Lower leg skin (tissue), 4 donors: ENCODE measurements around the gene UPK3A. TPM values are rescaled to one million over a fixed set of nuclear protein-coding genes. Genes with fewer than 3 reads are reported as not detected.
"Not testable (repeated sequence)": the region's sequence is repeated elsewhere in the genome, so short reads cannot be mapped to it uniquely, and the experiment has no call there.

Experiments used
- DNase-seq, 2 donors: peaks; one replicate each; pipeline ENCODE4 v3.0.0-alpha.2; 2019; ENCODE audit warnings: low spot score in 2 of 2
- H3K4me3 ChIP-seq: fragments of 200-600 bp; sonication (generic); 2 replicates; pipeline ENCODE4 v1.5.1; 2017; ENCODE audit warnings: mild to moderate bottlenecking, low read depth; ENCODE audit not compliant: poor library complexity, severe bottlenecking
- POLR2A ChIP-seq, 2 donors: fragments of 450-650 bp; IDR thresholded peaks; one replicate each; pipeline ENCODE4 v1.6.1; 2016 to 2017; ENCODE audit warnings: antibody characterized with exemption in 2 of 2, mild to moderate bottlenecking in 1 of 2, moderate library complexity in 1 of 2
- WGBS, 2 donors: methylation state at CpG; one replicate each; pipeline ENCODE4 v1.1.5; 2018; 5-methylcytosine and 5-hydroxymethylcytosine counted together
- intact Hi-C: fragments of 100-400 bp; cut with DNase I; formaldehyde crosslinking; loops from one replicate; pipeline ENCODE4 v1.15.0; 2023; ENCODE audit warnings: low total_unique reads
- total RNA-seq, 4 donors: library from RNA; depleted of rRNA; stranded (reverse); fragments of >200 nt; gene quantifications; one replicate each; pipeline ENCODE4 v1.1.0, GENCODE V29; 2016
- TF ChIP-seq, protein P1 (sequence below), 3 donors: fragments of 450-650 bp; IDR thresholded peaks; one replicate each; pipeline ENCODE4 v1.5.1; 2016; ENCODE audit warnings: antibody characterized with exemption in 3 of 3, mild to moderate bottlenecking in 3 of 3, moderate library complexity in 2 of 3

UPK3A gene
- total RNA-seq, 4 donors from 2014 or later = 0.49 TPM; not detected in 3

- WGBS, 2 donors = 32 to 38% methylated on average over 18 of the region's 18 CpGs
- no peak for TF ChIP-seq POLR2A (IDR thresholded peaks at IDR 0.05)
- TF ChIP-seq, protein P1, sequence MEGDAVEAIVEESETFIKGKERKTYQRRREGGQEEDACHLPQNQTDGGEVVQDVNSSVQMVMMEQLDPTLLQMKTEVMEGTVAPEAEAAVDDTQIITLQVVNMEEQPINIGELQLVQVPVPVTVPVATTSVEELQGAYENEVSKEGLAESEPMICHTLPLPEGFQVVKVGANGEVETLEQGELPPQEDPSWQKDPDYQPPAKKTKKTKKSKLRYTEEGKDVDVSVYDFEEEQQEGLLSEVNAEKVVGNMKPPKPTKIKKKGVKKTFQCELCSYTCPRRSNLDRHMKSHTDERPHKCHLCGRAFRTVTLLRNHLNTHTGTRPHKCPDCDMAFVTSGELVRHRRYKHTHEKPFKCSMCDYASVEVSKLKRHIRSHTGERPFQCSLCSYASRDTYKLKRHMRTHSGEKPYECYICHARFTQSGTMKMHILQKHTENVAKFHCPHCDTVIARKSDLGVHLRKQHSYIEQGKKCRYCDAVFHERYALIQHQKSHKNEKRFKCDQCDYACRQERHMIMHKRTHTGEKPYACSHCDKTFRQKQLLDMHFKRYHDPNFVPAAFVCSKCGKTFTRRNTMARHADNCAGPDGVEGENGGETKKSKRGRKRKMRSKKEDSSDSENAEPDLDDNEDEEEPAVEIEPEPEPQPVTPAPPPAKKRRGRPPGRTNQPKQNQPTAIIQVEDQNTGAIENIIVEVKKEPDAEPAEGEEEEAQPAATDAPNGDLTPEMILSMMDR (IDR thresholded peaks at IDR 0.05) = no peak
- H3K4me3 ChIP-seq = no peak overlapping the region
- intact Hi-C loops = no loop called here
- DNase-seq = peak; percentile 75 to 95
Measured at GRCh38 chr22:45290410-45290936, 5.7 kb downstream of the UPK3A start.

GRCh38 chr22:45291061-45291930 is 6.5 kb downstream of the UPK3A start:
- no peak for DNase-seq
- H3K4me3 ChIP-seq = no peak overlapping the region
- TF ChIP-seq POLR2A (IDR thresholded peaks at IDR 0.05) = no peak
- TF ChIP-seq, protein P1 (IDR thresholded peaks at IDR 0.05) = no peak
- 77 to 80% methylated on average over 8 of the region's 8 CpGs for WGBS, 2 donors
- intact Hi-C loops = no loop called here

DNA sequence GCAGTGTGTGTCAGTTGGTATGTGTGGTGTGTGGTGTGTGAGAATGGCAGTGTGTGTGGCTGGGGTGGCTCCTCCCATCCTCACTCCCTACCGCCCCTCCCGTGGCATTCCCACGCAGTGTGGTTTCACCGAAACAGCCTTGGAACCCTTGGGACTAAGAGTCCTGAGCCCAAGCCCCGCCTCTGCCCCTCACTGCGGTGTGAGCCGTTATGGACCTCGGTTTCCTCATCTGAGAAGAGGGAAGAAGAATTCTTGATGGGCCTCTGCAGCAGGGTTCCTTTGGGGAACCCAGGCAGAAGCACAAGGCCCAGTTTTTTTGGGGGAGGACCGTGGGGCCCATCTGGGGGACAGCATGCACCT is 7.2 kb downstream of the UPK3A start:
- no peak overlapping the region for H3K4me3 ChIP-seq
- TF ChIP-seq POLR2A (IDR thresholded peaks at IDR 0.05) = no peak
- TF ChIP-seq, protein P1 (IDR thresholded peaks at IDR 0.05) = no peak
- intact Hi-C loops = no loop called here
- DNase-seq = no peak
- WGBS, 2 donors = 67 to 78% methylated on average over 9 of the region's 9 CpGs

- 48 to 49% methylated on average over 22 to 23 of the region's 23 CpGs for WGBS, 2 donors
- TF ChIP-seq, protein P1 (IDR thresholded peaks at IDR 0.05) = no peak
- TF ChIP-seq POLR2A (IDR thresholded peaks at IDR 0.05) = no peak
- no peak for DNase-seq
- intact Hi-C loops = no loop called here
- H3K4me3 ChIP-seq = no peak overlapping the region
Measured at GRCh38 chr22:45292731-45293442, 8.1 kb downstream of the UPK3A start.

GRCh38 chr22:45294030-45294429 is 9.3 kb downstream of the UPK3A start:
- TF ChIP-seq, protein P1 (IDR thresholded peaks at IDR 0.05) = no peak
- TF ChIP-seq POLR2A (IDR thresholded peaks at IDR 0.05) = no peak
- H3K4me3 ChIP-seq = no peak overlapping the region
- DNase-seq = no peak
- 64 to 65% methylated on average over 6 of the region's 6 CpGs for WGBS, 2 donors
- intact Hi-C loops = no loop called here

GRCh38 chr22:45295004-45295403 is 10.3 kb downstream of the UPK3A start:
- H3K4me3 ChIP-seq, DNase-seq, intact Hi-C loops: not testable (repeated sequence)
- WGBS, 2 donors = 89 to 98% methylated on average over 6 of the region's 6 CpGs
